Ovary (tissue), 9 donors: ENCODE data around the gene CUL4A. TPM values are rescaled to one million over a fixed set of nuclear protein-coding genes. Genes with fewer than 3 reads are reported as not detected.

Experiments used
- DNase-seq, 5 donors: peaks; one replicate each; pipeline ENCODE4 v3.0.0-alpha.2; 2019 to 2020
- H3K27ac ChIP-seq, 2 donors: fragments of 200-600 bp; one replicate each; pipeline versions ENCODE4 v1.5.1 to v1.8.0; 2019 to 2022
- H3K27me3 ChIP-seq: fragments of 200-600 bp; one replicate; pipeline ENCODE4 v1.8.0; 2022
- H3K36me3 ChIP-seq: fragments of 200-600 bp; sonication (generic); one replicate; pipeline ENCODE4 v1.5.1; 2019
- H3K4me1 ChIP-seq: one replicate; pipeline ENCODE4 v1.8.1; 2013; ENCODE audit warnings: mild to moderate bottlenecking, moderate library complexity; ENCODE audit not compliant: insufficient read depth
- H3K4me3 ChIP-seq: fragments of 200-600 bp; sonication (generic); one replicate; pipeline ENCODE4 v1.5.1; 2017
- H3K9me3 ChIP-seq, 2 donors: fragments of 200-600 bp in 1 of 2; sonication (generic) in 1 of 2; one replicate each; pipeline versions ENCODE4 v1.5.1 to v1.8.1; 2013 to 2019; ENCODE audit warnings: mild to moderate bottlenecking in 1 of 2, moderate library complexity in 1 of 2
- CTCF ChIP-seq, 3 donors: fragments of 450-650 bp in 2 of 3; fragments of 200-600 bp in 1 of 3; IDR thresholded peaks; one replicate each; pipeline versions ENCODE4 v1.5.1 to v1.8.0; 2016 to 2022; ENCODE audit warnings: antibody characterized with exemption in 3 of 3, mild to moderate bottlenecking in 1 of 3
- EP300 ChIP-seq: sonication (generic); formaldehyde crosslinking; IDR thresholded peaks from one replicate; pipeline ENCODE4 v1.6.1; 2017; ENCODE audit warnings: antibody characterized with exemption
- POLR2A ChIP-seq: fragments of 450-650 bp; IDR thresholded peaks from one replicate; pipeline ENCODE4 v1.6.1; 2017; ENCODE audit warnings: antibody characterized with exemption, mild to moderate bottlenecking, moderate library complexity
- WGBS, 3 donors: extraction: QIAGEN DNeasy Blood & Tissue Kit in 1 of 3; methylation state at CpG; one replicate each; pipeline versions ENCODE4 v1.1.5 to v1.1.7; 2013 to 2017; 5-methylcytosine and 5-hydroxymethylcytosine counted together
- intact Hi-C, 4 donors: fragments of 100-400 bp; cut with DNase I; formaldehyde crosslinking; loops; one replicate each; pipeline versions ENCODE4 v1.11.0 to v1.15.1; 2022 to 2023
- polyA plus RNA-seq, 2 donors: library from polyadenylated mRNA; stranded (reverse); fragments of 200-250 nt in 1 of 2; fragments of 350-450 nt in 1 of 2; fragmentation: Illumina TruSeq in 1 of 2; extraction: RNeasy Lipid Tissue Mini Kit (QIAGEN cat#74804) in 1 of 2; gene quantifications; one replicate each; pipeline ENCODE4 v1.2.3, GENCODE V29; 2013 to 2014
- total RNA-seq, 7 donors: library from RNA; depleted of rRNA in 2 of 7; stranded (reverse); fragments of >200 nt in 2 of 7; fragmentation: NEBNext Ultra II Directional in 3 of 7; extraction: Animal tissue kit (Norgen Biotek cat#: 25700) in 3 of 7; gene quantifications; one replicate each; pipeline versions ENCODE4 v1.1.0 to v1.2.4, GENCODE V29; 2016 to 2023
- donor health status: DM: no; HTN: no; CAD: no; lungs with moderate emphysema.
- donor health status: DM: no; HTN: no; CAD: no.
- donor health status: Bipolar disorder and iron deficiency.
- donor health status: DM: yes; HTN: yes; CAD: no.
- donor health status: DM: no; HTN: no; CAD: no.
- donor health status: DM: yes; HTN: yes; CAD: no.

The CUL4A gene
- total and polyA plus RNA-seq, 9 donors = 24.0 to 66.4 (median 43.5) TPM

- Histone ChIP-seq H3K4me3 (peak within 1 kb of the TSS; percentile 70), H3K27ac (peak within 1 kb of the TSS; percentile 95), H3K36me3 (no peaks in the 10 kb centered on the region), H3K27me3 (no peaks in the 10 kb centered on the region), H3K4me1 (peaks cover 12% of the 10 kb centered on the region), H3K9me3 (no peaks in the 10 kb centered on the region)
- intact Hi-C loops = loop anchor here in 2 of 4 donors (10.0 kb wide), 2 partner anchors 54 to 174 kb away; partner anchors contain the start of gene PROZ (in 1 of the 2)
- WGBS, 3 donors = 0 to 1% (median 1%) methylated on average over 59 to 103 of the region's 103 CpGs
- DNase-seq = peak; percentile 86 to 94 (median 89)
- peak; percentile 87 for TF ChIP-seq POLR2A
- TF ChIP-seq EP300 = no peak
- no peak for TF ChIP-seq CTCF (IDR thresholded peaks at IDR 0.05)
Observed at GRCh38 chr13:113208421-113209335, 735 bp upstream of the CUL4A start, which contains the start of gene PCID2. Gene PCID2, minus strand, starts transcription at chr13:113208669. Its CDS starts 35 bp downstream, at chr13:113208634.

GRCh38 chr13:113209759-113210421 is 477 bp downstream of the CUL4A start:
- Histone ChIP-seq H3K27me3 (no peaks in the 10 kb centered on the region), H3K4me3 (peak overlapping the region; percentile 70), H3K9me3 (no peaks in the 10 kb centered on the region), H3K27ac (peak overlapping the region; percentile 95), H3K36me3 (no peaks in the 10 kb centered on the region), H3K4me1 (peaks cover 13% of the 10 kb centered on the region)
- WGBS, 3 donors = 0 to 1% (median 0%) methylated on average over 42 to 67 of the region's 67 CpGs
- TF ChIP-seq CTCF (IDR thresholded peaks at IDR 0.05) = no peak
- intact Hi-C loops = loop anchor here in 3 of 4 donors (10.0 kb wide), 2 partner anchors 55 to 175 kb away; partner anchors contain the start of gene PROZ (in 1 of the 3)
- DNase-seq = peak; percentile 44 to 66 (median 49)

- Histone ChIP-seq H3K27me3 (no peaks in the 10 kb centered on the region), H3K36me3 (no peaks in the 10 kb centered on the region), H3K4me1 (peaks cover 19% of the 10 kb centered on the region), H3K4me3 (no peak overlapping the region), H3K9me3 (no peaks in the 10 kb centered on the region), H3K27ac (no peak overlapping the region)
- intact Hi-C loops = loop anchor here in 1 of 4 donors (10.0 kb wide), 1 partner anchor 176 kb away; no protein-coding TSS in a partner anchor
- no peak for DNase-seq
- no peak for TF ChIP-seq POLR2A
- TF ChIP-seq CTCF (IDR thresholded peaks at IDR 0.05) = no peak
- TF ChIP-seq EP300 = no peak
- WGBS, 3 donors = 89 to 94% (median 94%) methylated on average over 6 of the region's 6 CpGs
Observed at GRCh38 chr13:113210833-113211232, 1.4 kb downstream of the CUL4A start.

- WGBS, 3 donors = 96 to 98% (median 96%) methylated on average over 10 of the region's 10 CpGs
- peaks cover 22% of the 10 kb centered on the region for H3K4me1 ChIP-seq
- intact Hi-C loops = loop anchor here in 1 of 4 donors (10.0 kb wide), 1 partner anchor 177 kb away; no protein-coding TSS in a partner anchor
Observed at GRCh38 chr13:113211774-113212173, 2.4 kb downstream of the CUL4A start.

More at GRCh38 chr13:113211774-113212173, 2.4 kb downstream of the CUL4A start:
- H3K27me3 ChIP-seq = no peaks in the 10 kb centered on the region
- H3K27ac ChIP-seq = no peak overlapping the region
- TF ChIP-seq EP300 (no peak), CTCF (IDR thresholded peaks at IDR 0.05) (no peak), POLR2A (no peak)
- no peak overlapping the region for H3K4me3 ChIP-seq
- H3K36me3 ChIP-seq = no peaks in the 10 kb centered on the region
- no peak for DNase-seq
- H3K9me3 ChIP-seq = no peaks in the 10 kb centered on the region
